Hematopoietic multipotent progenitor cell treated with erythropoietin and hydrocortisone succinate and interleukin-3 and kit ligand, for 6 days (in vitro differentiated cells): ENCODE measurements around the gene ATP5F1E.
"Not testable (repeated sequence)": the region's sequence is repeated elsewhere in the genome, so short reads cannot be mapped to it uniquely, and the experiment has no call there.

ENCODE experiments used
- DNase-seq: peaks from one replicate; pipeline ENCODE4 v3.0.0-alpha.2; 2015

The ATP5F1E gene

DNA sequence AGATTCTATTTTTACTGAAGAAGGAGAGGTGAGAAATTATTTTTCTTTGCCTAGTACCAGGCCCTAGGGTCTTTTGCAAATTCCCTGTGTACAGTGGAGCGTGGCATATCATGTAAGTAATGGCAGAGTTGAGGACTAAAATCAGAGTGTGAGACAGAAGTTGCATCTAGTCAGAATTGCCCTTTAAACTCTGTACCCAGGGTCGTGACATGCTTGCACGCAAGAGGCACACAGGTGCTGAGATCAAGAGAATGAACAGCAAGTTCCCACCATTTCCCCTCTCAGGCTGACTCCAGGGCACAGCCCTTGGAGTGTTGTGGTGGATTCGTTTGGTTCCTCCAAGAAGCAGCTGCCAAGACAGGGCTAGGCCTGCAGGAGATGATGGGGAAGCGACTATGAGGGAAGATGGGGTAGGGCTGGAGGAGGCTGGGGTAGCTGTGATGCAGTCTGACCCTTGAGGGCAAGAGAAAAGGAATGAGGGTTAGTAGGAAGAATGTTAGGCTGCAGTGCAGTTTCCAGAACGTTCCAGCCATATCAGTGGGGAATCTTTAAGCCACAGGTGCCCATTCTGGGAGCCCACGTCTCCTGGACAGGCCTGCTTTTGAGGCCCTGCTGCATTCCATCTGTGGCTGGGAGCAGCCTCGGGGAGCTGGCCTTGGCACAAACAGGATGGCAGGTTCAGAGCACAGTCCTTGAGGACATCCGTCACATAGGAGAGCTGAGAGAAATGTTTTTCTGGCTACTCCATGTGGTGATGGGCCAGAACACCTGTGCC is 44.2 kb downstream of the ATP5F1E start:
- DNase-seq: no peak

DNA sequence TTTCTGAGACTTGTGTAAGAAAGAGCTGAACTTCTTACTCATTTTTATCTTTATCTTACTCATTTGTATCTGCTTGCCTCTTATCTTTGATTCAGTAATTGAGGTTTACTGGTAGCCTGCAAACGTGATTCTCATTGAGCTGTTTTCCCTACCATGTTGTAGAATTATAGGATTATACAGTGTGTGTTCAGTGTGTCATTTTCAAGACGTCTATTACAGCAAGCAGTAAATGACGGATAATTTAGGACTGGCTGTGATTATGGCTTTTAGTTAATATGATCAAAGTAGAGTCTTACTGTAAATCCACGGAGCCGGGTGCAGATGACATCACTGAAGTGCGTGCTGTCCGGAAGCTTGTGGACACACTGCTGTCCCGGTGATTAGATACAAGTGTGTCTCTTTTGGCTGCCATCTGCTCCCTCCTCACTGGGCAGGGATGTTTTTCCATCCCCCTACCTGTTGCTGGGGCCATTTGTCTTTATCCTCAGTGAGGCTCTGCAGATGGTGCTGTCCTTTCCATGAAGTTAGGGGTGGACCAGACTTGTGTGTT is 45.1 kb downstream of the ATP5F1E start:
- DNase-seq: no peak

DNA sequence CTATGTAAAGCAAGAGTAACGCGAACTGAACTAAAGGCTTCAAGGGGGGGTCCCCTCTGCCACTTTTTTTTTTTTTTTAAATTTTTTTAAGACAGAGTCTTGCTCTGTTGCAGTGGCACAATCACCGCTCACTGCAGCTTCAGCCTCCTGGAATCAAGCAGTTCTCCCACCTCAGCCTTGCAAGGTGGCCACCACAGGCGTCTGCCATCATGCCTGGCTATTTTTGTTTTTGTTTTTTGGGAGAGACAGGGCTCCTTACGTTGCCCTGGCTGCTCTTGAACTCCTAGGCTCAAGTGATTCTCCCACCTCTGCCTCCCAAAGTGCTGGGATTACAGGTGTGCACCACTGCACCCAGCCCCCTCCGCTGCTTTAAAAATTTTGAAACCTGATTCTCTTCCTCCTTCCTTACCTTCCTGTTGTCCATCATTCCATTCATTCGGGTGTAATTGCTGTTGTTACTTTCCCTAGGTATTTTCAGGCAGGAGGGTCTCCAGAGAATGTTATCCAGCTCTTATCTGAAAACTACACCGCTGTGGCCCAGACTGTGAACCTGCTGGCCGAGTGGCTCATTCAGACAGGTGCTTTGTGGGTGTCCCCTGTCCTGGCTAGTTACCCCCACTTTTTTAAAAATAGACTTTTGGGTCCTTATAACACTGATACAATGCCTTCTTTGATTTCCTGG is 45.7 kb downstream of the ATP5F1E start:
- no peak for DNase-seq

DNA sequence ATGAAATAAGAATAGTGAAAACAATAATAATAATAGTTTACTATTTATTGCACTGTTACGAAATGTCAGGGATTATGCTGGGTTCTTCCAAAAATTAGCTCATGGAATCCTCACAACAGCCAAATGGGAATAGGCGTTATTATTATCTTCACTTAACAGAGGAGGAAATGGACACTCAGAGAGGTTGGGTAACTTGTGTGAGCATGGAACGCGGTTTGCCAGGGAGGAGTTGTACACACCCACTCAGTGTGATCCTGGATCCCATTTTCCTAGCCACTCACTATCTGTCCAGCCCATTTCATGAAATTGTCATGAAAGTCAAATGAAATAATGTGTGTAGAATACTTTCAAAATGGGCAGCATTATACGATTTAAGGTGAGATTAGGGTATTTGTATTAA is 46.5 kb downstream of the ATP5F1E start:
- DNase-seq: no peak

DNA sequence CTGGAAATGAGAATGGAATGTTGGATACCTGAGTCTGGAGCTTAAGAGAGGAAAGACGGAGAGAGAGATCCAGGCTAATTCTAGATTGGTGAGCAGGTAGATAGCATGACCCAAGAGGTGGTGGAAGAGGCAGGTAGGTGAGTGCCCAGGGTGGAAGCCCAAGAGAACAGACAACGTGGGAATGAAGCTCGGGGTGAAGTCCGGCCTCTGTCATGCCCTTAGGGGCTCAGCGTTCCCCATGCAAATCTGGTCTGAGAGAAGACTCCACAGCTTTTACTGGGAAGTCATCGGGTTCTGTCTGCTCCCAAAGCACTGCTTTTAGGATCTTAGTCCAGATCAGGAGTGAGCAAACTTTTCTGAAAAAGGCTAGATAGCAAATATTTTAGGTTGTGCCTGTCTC is 47.4 kb downstream of the ATP5F1E start:
- no peak for DNase-seq

DNA sequence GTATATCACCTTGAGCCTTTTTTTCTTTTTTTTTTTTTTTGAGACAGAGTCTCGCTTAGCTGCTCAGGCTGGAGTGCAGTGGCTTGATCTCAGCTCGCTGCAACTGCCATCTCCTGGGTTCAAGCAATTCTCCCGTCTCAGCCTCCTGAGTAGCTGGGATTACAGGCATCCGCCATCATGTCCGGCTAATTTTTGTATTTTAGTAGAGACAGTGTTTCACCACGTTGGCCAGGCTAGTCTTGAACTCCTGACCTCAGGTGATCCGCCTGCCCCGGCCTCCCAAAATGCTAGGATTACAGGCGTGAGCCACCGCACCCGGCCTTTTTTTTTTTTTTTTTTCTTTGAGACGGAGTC is 49.0 kb downstream of the ATP5F1E start:
- not testable (repeated sequence) for DNase-seq

DNA sequence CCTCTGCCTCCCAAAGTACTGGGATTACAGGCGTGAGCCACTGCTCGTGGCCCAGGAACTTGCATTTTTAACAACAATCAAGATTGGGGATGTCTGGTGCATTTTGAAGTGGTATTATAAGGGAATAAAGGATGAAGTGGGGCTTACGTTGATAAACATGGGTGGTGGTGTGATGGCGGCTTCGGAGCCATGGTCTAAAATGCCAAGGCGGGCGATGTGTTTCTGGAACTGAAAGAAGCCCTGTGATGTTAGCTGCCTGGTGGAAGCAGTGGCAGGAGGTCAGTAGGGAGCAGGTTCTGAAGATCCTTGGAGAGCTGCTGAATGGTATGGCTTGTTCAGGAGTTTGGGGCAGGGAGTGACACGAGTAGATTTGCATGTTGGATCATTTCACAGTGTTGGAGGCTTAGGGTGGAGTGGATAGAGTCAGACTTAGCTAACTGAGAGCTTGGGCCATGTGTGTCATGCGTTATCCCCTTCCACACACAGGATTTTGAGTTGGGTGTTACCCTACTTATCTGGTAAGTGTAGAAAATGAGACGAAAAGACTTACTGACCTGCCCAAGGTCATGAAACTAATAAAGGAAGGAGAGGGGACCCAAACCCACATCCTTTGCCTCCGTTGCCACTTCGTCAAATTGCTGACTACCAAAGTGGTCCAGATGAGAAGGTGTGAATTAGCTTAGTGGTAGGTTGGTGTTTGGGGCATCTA is 49.6 kb downstream of the ATP5F1E start:
- DNase-seq: peak; percentile 86

DNA sequence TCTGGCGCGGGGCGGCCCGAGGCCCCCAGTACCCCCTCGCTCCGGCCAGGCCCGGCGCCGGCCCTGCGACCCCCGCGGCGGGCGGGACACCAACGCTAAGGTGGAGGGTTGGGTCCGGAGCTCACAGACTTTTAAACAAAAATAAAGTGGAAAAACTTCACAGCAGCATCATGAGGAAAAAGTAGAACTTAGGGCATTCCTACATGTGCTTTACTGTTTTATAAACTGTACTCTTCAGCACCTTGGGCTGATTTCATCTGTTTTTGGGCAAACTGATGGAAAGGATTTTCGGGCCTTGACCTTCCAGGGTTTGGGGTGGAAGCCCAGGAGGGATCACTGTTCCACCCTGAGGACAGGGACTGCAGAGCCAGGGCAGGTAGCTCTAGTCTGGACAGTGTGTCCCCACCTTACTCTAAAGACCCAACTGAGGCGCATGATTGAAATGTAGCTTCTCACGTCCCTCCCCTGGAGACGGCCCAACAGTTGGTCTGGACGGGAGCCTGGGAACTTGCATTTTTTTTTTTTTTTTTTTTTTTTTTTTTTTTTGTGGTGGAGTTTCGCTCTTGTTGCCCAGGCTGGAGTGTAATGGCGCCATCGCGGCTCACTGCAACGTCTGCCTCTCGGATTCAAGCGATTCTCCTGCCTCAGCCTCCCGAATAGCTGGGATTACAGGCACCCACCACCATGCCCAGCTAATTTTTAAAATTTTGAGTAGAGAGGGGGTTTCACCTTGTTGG is 50.3 kb downstream of the ATP5F1E start:
- DNase-seq: peak; percentile 59

DNA sequence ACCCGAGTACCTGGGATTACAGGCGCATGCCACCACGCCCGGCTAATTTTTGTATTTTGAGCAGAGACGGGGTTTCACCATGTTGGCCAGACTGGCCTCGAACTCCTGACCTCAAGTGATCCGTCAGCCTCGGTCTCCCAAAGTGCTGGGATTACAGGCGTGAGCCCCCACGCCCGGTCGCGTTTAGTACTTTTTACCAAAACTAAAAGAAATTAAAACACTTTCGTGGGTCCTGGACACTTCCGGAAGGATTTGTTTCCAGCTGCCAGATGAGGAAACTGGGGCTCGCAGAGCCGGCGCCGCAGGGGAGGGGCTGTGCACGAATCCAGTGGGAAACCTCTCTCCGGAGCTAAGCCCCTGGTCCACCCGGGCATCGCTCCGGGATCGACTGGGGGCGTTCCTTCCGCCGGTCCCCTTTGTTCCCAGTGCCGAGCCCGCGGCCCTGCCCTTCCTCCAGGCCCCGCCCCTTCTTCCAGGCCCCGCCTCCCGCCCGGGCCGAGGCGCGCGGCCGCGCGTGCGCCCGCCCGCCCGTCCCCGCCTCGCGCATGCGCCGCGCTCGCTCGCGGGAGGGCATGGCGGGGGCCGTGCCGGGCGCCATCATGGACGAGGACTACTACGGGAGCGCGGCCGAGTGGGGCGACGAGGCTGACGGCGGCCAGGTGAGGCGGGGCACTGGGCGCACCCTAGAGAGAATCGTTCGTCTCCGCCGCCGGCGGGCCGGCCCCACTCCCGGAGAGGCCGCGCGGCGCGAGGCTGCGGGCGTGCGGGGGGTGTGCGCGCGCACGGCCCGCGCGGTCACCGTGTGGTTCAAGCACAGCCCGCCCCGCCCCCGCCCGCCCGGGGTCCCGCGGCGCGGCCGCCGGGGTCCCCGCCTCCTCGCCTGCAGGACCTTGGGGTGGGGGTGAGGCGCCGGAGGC is 51.2 kb downstream of the ATP5F1E start, which contains the start of gene NELFCD:
Gene NELFCD, plus strand, starts transcription at position 546 of the 917 bp plus-strand sequence. Its CDS starts 54 bp downstream, at position 600.
- peak; percentile 91 for DNase-seq

DNA sequence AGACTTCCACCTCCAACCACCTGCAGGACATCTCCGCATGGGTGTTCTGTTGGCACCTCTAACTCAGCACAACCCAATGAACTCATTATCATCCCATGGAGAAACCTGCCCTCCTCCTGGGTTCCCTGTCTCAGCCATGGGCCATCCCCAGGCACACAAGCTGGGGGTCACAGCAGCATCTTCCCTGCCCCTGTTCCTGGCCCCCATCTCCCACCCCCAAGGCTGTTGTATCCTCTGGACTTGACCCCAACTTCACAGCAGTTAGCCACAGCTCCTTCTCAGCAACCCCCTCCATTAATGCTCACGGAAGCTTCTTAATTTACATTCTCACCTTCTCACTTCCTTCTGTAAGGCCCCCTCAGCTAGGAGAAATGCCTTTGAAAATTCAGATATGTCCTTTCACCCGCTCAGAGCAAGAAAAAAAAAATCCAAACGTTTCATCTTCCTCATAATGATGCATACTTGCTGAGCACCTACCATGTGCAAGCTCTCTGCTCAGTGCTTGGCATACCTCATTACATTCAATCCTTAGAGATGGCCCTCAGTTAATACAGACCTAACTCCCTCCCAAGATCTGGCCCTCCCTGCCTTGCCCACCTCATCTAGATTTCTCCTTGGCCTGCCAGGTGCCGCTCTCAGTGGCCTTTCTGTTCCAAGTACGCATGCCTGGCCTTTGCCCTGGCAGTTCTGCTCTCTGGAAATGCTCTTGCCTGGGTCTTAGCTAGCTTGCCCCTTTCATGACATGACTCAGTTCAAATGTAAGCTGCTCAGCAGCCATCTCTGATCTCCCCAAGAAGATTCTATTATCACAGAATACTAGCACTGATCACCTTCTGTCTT is 53.6 kb downstream of the ATP5F1E start:
- DNase-seq: no peak

DNA sequence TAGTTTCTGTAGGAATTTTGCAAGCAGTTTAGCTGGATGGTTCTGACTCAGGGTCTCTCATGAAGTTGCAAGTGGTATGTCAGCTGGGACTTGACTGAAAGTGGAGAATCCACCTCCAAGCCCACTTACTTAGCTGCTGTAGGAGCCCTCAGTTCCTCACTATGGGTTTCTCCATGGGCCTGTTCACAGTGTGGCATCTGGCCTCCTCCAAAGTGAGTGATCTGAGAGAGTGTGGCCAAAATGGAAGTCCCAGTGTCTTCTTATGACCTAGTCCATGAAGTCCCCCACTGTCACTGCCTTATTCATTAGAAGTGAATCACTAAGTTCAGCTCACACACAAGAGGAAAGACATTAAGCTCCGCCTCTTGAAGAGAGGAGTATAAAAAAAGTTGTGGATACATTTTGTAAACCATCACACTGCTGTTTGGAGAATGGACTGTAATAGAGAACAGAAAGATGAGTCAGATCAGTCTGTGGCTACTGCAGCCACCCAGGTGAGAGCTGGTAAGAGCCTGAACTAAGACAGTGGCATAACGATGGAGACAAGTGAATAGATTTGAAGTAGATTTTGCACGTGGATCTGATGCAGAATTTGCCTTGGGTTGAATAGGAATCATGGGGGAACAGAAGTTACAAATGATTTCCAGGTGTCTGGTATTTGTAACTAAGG is 55.9 kb downstream of the ATP5F1E start:
- no peak for DNase-seq
